ENCODE measurements around the gene ZFP1.

The ZFP1 gene

DNA sequence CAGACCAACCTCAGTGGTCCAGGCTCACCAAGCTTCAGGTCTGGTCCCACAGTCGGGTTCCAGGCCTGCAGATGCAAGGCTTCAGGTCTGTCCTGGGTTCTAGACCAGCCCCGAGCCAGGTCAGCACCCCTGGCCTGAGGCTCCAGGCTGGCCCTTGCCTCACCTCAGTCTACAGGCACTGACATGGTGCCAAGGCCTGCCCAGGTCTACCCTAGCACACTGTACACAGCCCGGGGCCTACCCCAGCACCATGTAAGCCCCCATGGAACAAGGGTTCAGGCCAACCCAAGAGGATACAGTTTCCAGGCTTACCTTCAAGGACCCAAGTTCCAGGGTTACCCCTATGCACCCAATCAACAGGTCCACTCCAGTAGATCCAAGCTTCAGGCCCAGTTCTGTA, 26.8 kb downstream of the ZFP1 start:
- no peaks in the 10 kb centered on the region for H4K20me1 ChIP-seq (ENCODE audit: insufficient read depth, low read length)
- no peaks in the 10 kb centered on the region for H3K36me3 ChIP-seq (replicated peaks; ENCODE audit: insufficient read depth, low read length)
- no peaks in the 10 kb centered on the region for H3K9me2 ChIP-seq (replicated peaks; ENCODE audit: insufficient read depth, low read length)
- no peaks in the 10 kb centered on the region for H3K9me3 ChIP-seq (replicated peaks; ENCODE audit: insufficient read depth, low read length)
- TF ChIP-seq, protein P1, sequence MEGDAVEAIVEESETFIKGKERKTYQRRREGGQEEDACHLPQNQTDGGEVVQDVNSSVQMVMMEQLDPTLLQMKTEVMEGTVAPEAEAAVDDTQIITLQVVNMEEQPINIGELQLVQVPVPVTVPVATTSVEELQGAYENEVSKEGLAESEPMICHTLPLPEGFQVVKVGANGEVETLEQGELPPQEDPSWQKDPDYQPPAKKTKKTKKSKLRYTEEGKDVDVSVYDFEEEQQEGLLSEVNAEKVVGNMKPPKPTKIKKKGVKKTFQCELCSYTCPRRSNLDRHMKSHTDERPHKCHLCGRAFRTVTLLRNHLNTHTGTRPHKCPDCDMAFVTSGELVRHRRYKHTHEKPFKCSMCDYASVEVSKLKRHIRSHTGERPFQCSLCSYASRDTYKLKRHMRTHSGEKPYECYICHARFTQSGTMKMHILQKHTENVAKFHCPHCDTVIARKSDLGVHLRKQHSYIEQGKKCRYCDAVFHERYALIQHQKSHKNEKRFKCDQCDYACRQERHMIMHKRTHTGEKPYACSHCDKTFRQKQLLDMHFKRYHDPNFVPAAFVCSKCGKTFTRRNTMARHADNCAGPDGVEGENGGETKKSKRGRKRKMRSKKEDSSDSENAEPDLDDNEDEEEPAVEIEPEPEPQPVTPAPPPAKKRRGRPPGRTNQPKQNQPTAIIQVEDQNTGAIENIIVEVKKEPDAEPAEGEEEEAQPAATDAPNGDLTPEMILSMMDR (IDR thresholded peaks at IDR 0.05; ENCODE audit: low read length): no peak
- TF ChIP-seq EZH2 (optimal IDR thresholded peaks at IDR 0.05; ENCODE audit: low read depth, low read length): no peak
- TF ChIP-seq EZH2phosphoT487 (IDR thresholded peaks at IDR 0.05; ENCODE audit: low read length): no peak
- H3K79me2 ChIP-seq (ENCODE audit: low read length): no peaks in the 10 kb centered on the region
- no peaks in the 10 kb centered on the region for H3F3A ChIP-seq (ENCODE audit: insufficient read depth, low read length)
- no peak overlapping the region for H3K4me3 ChIP-seq (ENCODE audit: low read length)
- no peak overlapping the region for H2AFZ ChIP-seq (ENCODE audit: low read length)
- no peaks in the 10 kb centered on the region for H3K27me3 ChIP-seq (replicated peaks; ENCODE audit: insufficient read depth, low read length)
- H3K4me1 ChIP-seq (ENCODE audit: low read length): no peaks in the 10 kb centered on the region
- no peak overlapping the region for H3K27ac ChIP-seq (ENCODE audit: low read length)
- H3K9ac ChIP-seq (ENCODE audit: low read length): no peak overlapping the region
- no peak overlapping the region for H3K4me2 ChIP-seq (ENCODE audit: low read depth, low read length)
- DNase-seq: no peak

DNA sequence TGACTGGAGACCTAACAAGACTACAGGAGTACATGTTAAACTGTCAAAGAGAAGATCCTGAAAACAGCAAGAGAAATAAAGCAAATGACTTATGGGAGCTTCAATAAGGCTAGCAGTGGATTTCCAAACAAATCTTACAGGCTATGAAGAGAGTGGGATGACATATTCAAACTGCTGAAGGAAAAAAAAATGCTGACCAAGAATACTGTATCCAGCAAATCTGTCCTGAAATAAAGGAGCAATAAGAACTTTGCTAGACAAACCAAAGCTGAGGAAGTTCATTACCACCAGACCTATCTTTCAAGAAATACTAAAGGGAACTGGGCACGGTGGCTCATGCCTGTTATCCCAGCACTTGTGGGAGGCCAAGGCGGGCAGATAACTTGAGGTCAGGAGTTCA, 28.6 kb downstream of the ZFP1 start:
- H3K9me2 ChIP-seq (replicated peaks; ENCODE audit: insufficient read depth, low read length): no peaks in the 10 kb centered on the region
- no peaks in the 10 kb centered on the region for H3K27me3 ChIP-seq (replicated peaks; ENCODE audit: insufficient read depth, low read length)
- no peak for DNase-seq
- H4K20me1 ChIP-seq (ENCODE audit: insufficient read depth, low read length): no peaks in the 10 kb centered on the region
- no peaks in the 10 kb centered on the region for H3K9me3 ChIP-seq (replicated peaks; ENCODE audit: insufficient read depth, low read length)
- H3K79me2 ChIP-seq (ENCODE audit: low read length): no peaks in the 10 kb centered on the region
- no peak overlapping the region for H2AFZ ChIP-seq (ENCODE audit: low read length)
- TF ChIP-seq EZH2phosphoT487 (IDR thresholded peaks at IDR 0.05; ENCODE audit: low read length) (no peak), EZH2 (optimal IDR thresholded peaks at IDR 0.05; ENCODE audit: low read depth, low read length) (no peak)
- TF ChIP-seq, protein P1 (IDR thresholded peaks at IDR 0.05; ENCODE audit: low read length): no peak
- H3K4me1 ChIP-seq (ENCODE audit: low read length): no peaks in the 10 kb centered on the region
- H3F3A ChIP-seq (ENCODE audit: insufficient read depth, low read length): no peaks in the 10 kb centered on the region
- no peaks in the 10 kb centered on the region for H3K36me3 ChIP-seq (replicated peaks; ENCODE audit: insufficient read depth, low read length)
- no peak overlapping the region for H3K9ac ChIP-seq (ENCODE audit: low read length)
- no peak overlapping the region for H3K27ac ChIP-seq (ENCODE audit: low read length)
- H3K4me3 ChIP-seq (ENCODE audit: low read length): no peak overlapping the region
- no peak overlapping the region for H3K4me2 ChIP-seq (ENCODE audit: low read depth, low read length)

DNA sequence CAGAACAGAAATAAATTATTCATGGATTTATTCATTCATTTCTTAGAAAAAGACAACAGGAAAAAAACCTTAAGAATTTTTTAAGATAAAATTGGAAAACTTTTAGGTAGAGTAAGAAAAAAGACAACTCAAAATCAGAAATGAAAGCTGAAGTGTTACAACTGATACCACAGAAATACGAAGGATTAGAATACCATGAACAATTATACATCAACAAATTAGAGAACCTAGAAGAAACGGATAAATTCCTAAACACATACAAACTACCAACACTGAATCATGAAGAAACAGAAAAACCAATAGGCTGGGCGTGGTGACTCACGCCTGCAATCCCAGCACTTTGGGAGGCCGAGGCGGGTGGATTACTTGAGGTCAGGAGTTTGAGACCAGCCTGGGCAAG, 30.9 kb downstream of the ZFP1 start:
- Histone ChIP-seq H3K4me1 (ENCODE audit: low read length) (no peaks in the 10 kb centered on the region), H3K4me3 (ENCODE audit: low read length) (no peak overlapping the region), H3K27me3 (replicated peaks; ENCODE audit: insufficient read depth, low read length) (no peaks in the 10 kb centered on the region), H2AFZ (ENCODE audit: low read length) (no peak overlapping the region), H3K79me2 (ENCODE audit: low read length) (no peaks in the 10 kb centered on the region), H4K20me1 (ENCODE audit: insufficient read depth, low read length) (no peaks in the 10 kb centered on the region), H3K4me2 (ENCODE audit: low read depth, low read length) (no peak overlapping the region), H3K36me3 (replicated peaks; ENCODE audit: insufficient read depth, low read length) (no peaks in the 10 kb centered on the region), H3K9me3 (replicated peaks; ENCODE audit: insufficient read depth, low read length) (no peaks in the 10 kb centered on the region), H3K9ac (ENCODE audit: low read length) (no peak overlapping the region), H3K9me2 (replicated peaks; ENCODE audit: insufficient read depth, low read length) (no peaks in the 10 kb centered on the region), H3F3A (ENCODE audit: insufficient read depth, low read length) (no peaks in the 10 kb centered on the region), H3K27ac (ENCODE audit: low read length) (no peak overlapping the region)
- no peak for DNase-seq
- TF ChIP-seq EZH2 (optimal IDR thresholded peaks at IDR 0.05; ENCODE audit: low read depth, low read length): no peak
- TF ChIP-seq EZH2phosphoT487 (IDR thresholded peaks at IDR 0.05; ENCODE audit: low read length): no peak
- TF ChIP-seq, protein P1 (IDR thresholded peaks at IDR 0.05; ENCODE audit: low read length): no peak

Measured in MM.1S (cell line).